H1 (cell line): Measurements from ENCODE around the gene SF3B3. TPM values are rescaled to one million over a fixed set of nuclear protein-coding genes. Genes with fewer than 3 reads are reported as not detected.

ENCODE experiments used
- ATF2 ChIP-seq: IDR thresholded peaks from 2 replicates; pipeline ENCODE4 v1.6.1; 2012; ENCODE audit warnings: low read length, inconsistent platforms
- MAFK ChIP-seq: IDR thresholded peaks from 2 replicates; pipeline ENCODE4 v1.6.1; 2012; ENCODE audit warnings: low read depth, mild to moderate bottlenecking, improper control_type of control experiment, low read length
- TAF1 ChIP-seq: IDR thresholded peaks from 2 replicates; pipeline ENCODE4 v1.6.1; 2011; ENCODE audit warnings: mild to moderate bottlenecking, low read depth, low read length
- polyA plus RNA-seq, 7 experiments: library from polyadenylated mRNA; depleted of rRNA in 3 of 7; stranded (reverse) in 5 of 7; unstranded in 2 of 7; fragments of >200 nt in 5 of 7; fragments of 200-250 nt in 2 of 7; gene quantifications; 1 replicate in 5 of 7; 2 replicates in 1 of 7; 4 replicates in 1 of 7; pipeline versions ENCODE4 v1.2.1 to v1.2.3, GENCODE V29; 2011 to 2013; ENCODE audit warnings: missing spikeins in 2 of 7, mixed read lengths in 2 of 7
- total RNA-seq: library from RNA; stranded (reverse); fragmentation: NEBNext Ultra II Directional; extraction: Animal tissue kit (Norgen Biotek cat#: 25700); gene quantifications from 2 replicates; pipeline ENCODE4 v1.2.1, GENCODE V29; 2021

The SF3B3 gene
- total and polyA plus RNA-seq, 2 of the 8 experiments (the other 6 are each of a cell fraction or from before 2014, with no cell fraction given): 241 to 521 TPM

- no peak for TF ChIP-seq ATF2
- no peak for TF ChIP-seq MAFK
- TF ChIP-seq TAF1: no peak
Observed at GRCh38 chr16:70540994-70541393, 17.4 kb downstream of the SF3B3 start (continued).
